ENCODE measurements around the gene FCHO2.

The FCHO2 gene

DNA sequence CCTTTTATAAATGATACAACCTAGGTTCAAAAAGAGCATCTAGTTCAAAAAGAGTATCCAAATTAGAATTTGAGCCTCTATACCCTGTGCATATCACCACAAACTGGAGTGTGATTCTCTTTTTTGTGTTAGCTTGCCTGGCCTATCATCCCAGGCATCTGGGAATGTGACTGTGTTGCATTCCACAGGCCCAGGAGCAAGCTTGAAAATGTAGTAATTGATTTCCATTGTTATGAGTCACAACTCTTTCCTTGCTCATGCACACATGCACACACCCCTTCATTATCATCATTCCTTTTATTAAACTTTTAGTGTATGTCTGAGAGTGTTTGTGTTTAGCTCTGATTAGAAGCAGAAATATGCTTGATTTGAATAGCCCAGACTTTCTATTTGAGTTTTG, 75.2 kb downstream of the FCHO2 start:
- Mint-ChIP-seq H3K27me3 (no peaks in the 10 kb centered on the region), H3K36me3 (no peaks in the 10 kb centered on the region), H3K27ac (no peak overlapping the region), H3K4me1 (no peaks in the 10 kb centered on the region), H3K9me3 (no peaks in the 10 kb centered on the region), H3K4me3 (no peak overlapping the region)
- CTCF ChIA-PET = interaction anchor here (0.7 kb wide), 1 partner anchor 10 kb away, joined by 3 read pairs; no protein-coding TSS in a partner anchor
- no peak for DNase-seq

DNA sequence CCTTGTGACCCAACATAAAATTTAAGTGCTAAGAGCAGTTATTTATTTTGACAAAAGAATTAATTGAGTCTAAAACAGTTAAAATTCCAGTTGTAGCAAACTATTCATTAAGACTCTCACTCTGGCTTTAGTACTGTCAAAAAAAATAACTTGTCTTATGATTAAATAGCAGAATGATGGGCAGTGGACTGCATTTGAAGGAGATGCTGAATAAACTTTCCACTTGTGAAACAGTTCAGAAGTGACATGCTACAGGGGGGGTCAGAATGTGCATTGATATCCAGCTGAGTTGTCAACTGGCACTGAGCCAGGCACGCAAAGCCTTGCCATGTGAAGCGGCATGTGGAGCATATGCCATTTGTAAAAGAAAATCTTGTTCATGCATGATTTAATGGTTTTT, 76.0 kb downstream of the FCHO2 start:
- H3K36me3 Mint-ChIP-seq = no peaks in the 10 kb centered on the region

GRCh38 chr5:73032635-73033034, 76.8 kb downstream of the FCHO2 start:
- Mint-ChIP-seq H3K9me3 (no peaks in the 10 kb centered on the region), H3K4me1 (no peaks in the 10 kb centered on the region), H3K4me3 (no peak overlapping the region), H3K36me3 (no peaks in the 10 kb centered on the region), H3K27me3 (no peaks in the 10 kb centered on the region), H3K27ac (no peak overlapping the region)
- DNase-seq = no peak
- CTCF ChIA-PET = no interaction called here

More for the DNA sequence above, 76.0 kb downstream of the FCHO2 start:
- Mint-ChIP-seq H3K4me1 (no peaks in the 10 kb centered on the region), H3K27me3 (no peaks in the 10 kb centered on the region), H3K9me3 (no peaks in the 10 kb centered on the region), H3K4me3 (no peak overlapping the region), H3K27ac (no peak overlapping the region)
- no peak for DNase-seq
- CTCF ChIA-PET = no interaction called here

- H3K4me3 Mint-ChIP-seq = no peak overlapping the region
- CTCF ChIA-PET = no interaction called here
- H3K4me1 Mint-ChIP-seq = no peaks in the 10 kb centered on the region
- DNase-seq = no peak
- H3K9me3 Mint-ChIP-seq = no peaks in the 10 kb centered on the region
- no peaks in the 10 kb centered on the region for H3K36me3 Mint-ChIP-seq
- H3K27me3 Mint-ChIP-seq = no peaks in the 10 kb centered on the region
- H3K27ac Mint-ChIP-seq = no peak overlapping the region
Observed at GRCh38 chr5:73037545-73037944, 81.7 kb downstream of the FCHO2 start.

DNA sequence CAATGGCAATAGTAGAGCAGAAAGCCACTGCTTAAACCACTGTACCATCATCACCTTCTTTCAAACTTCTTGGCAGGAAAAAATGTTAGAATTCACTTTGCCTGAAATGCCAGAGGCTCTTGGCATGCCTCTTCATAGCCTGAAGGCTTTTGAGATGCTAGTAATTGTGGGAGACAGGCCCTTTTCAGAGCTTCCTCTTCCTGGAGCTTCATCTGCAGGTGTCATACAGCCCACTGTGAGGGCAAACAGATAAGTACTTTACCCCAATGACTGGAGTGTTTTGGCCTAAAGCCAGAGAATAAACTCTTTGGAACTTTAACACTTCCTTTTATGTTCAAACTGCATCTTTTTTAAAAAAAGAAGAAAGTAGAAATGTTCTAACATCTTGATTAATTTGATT, 83.2 kb downstream of the FCHO2 start:
- CTCF ChIA-PET = no interaction called here
- no peaks in the 10 kb centered on the region for H3K4me1 Mint-ChIP-seq
- no peak for DNase-seq

DNA sequence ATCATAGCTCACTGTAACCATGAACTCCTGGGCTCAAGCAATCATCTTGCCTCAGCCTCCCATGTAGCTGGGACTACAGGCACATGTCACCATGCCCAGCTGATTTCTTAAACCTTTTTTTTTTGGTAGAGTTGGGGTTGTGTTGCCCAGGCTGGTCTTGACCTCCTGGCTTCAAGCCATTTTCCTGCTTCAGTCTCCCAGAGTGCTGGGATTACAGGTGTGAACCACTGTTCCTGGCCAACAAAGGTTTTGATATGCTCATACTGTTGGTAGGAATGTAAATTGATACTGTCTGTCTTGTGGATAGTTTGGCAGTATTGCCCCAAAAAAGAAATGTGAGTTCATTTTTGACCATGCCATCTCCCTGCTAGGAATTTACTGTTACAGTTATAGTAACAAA, 87.2 kb downstream of the FCHO2 start:
- H3K27me3 Mint-ChIP-seq = no peaks in the 10 kb centered on the region
- H3K4me3 Mint-ChIP-seq = no peak overlapping the region
- H3K4me1 Mint-ChIP-seq = no peaks in the 10 kb centered on the region
- no peak for DNase-seq
- no peaks in the 10 kb centered on the region for H3K36me3 Mint-ChIP-seq
- CTCF ChIA-PET = no interaction called here
- H3K27ac Mint-ChIP-seq = no peak overlapping the region
- H3K9me3 Mint-ChIP-seq = no peaks in the 10 kb centered on the region

More for the DNA sequence above, 83.2 kb downstream of the FCHO2 start:
- Mint-ChIP-seq H3K9me3 (no peaks in the 10 kb centered on the region), H3K27me3 (no peaks in the 10 kb centered on the region), H3K36me3 (no peaks in the 10 kb centered on the region), H3K4me3 (no peak overlapping the region), H3K27ac (no peak overlapping the region)

DNA sequence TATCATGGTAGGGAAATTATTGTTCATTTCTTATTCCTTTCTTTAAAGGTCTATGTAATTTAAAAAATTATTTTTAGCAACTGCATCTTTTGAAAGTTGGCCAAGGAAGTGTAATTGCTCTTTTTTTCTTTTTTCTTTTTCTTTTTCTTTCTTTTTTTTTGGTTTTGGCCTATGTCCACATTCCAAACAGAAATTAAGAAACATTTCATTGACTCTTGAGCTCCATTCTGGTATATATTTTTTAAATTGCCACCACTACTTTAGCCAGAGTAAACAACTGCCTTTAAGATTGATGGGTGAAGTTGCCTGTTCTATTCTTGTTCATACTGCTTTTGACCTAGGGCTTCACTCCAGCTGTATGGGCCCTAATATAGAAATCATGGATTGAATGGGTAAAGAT, 88.7 kb downstream of the FCHO2 start:
- Mint-ChIP-seq H3K4me1 (no peaks in the 10 kb centered on the region), H3K27ac (no peak overlapping the region), H3K4me3 (no peak overlapping the region), H3K9me3 (no peaks in the 10 kb centered on the region), H3K36me3 (no peaks in the 10 kb centered on the region), H3K27me3 (no peaks in the 10 kb centered on the region)
- DNase-seq = no peak
- CTCF ChIA-PET = no interaction called here

GRCh38 chr5:73045623-73046022, 89.8 kb downstream of the FCHO2 start:
- no peak overlapping the region for H3K4me3 Mint-ChIP-seq
- H3K27me3 Mint-ChIP-seq = no peaks in the 10 kb centered on the region

DNA sequence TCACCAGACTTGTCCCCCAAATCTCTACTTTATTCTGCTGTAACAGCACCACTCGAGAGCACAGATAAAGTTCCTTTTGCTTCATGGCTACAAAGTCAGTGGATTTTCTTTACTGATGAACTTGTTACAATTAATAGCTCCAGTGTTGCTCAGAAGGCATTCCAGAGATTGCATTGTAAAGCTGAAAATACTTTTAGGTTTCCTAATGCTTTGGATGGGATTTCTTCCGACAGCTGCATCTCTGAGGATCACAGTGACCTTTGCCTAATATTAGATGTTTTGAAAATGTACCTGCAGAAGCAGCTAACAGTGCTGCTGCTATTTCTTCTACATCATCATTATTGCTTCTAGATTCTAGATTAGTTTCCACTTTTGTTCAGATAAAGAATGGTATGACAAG, 105.8 kb downstream of the FCHO2 start:
- H3K36me3 Mint-ChIP-seq = no peaks in the 10 kb centered on the region
- CTCF ChIA-PET = no interaction called here
- H3K27me3 Mint-ChIP-seq = no peaks in the 10 kb centered on the region
- H3K9me3 Mint-ChIP-seq = no peaks in the 10 kb centered on the region
- no peak overlapping the region for H3K4me3 Mint-ChIP-seq
- no peak for DNase-seq
- no peak overlapping the region for H3K27ac Mint-ChIP-seq
- H3K4me1 Mint-ChIP-seq = no peaks in the 10 kb centered on the region

More at GRCh38 chr5:73045623-73046022, 89.8 kb downstream of the FCHO2 start:
- Mint-ChIP-seq H3K27ac (no peak overlapping the region), H3K9me3 (no peaks in the 10 kb centered on the region), H3K36me3 (no peaks in the 10 kb centered on the region), H3K4me1 (no peaks in the 10 kb centered on the region)
- DNase-seq = no peak
- CTCF ChIA-PET = no interaction called here

- CTCF ChIA-PET = no interaction called here
- H3K4me1 Mint-ChIP-seq = no peaks in the 10 kb centered on the region
Observed at GRCh38 chr5:73066466-73066865, 110.6 kb downstream of the FCHO2 start.

GRCh38 chr5:73067213-73067612, 111.4 kb downstream of the FCHO2 start:
- CTCF ChIA-PET = no interaction called here
- no peaks in the 10 kb centered on the region for H3K9me3 Mint-ChIP-seq
- no peak for DNase-seq

More at GRCh38 chr5:73066466-73066865, 110.6 kb downstream of the FCHO2 start:
- H3K36me3 Mint-ChIP-seq = no peaks in the 10 kb centered on the region
- no peak for DNase-seq
- no peaks in the 10 kb centered on the region for H3K9me3 Mint-ChIP-seq
- H3K27ac Mint-ChIP-seq = no peak overlapping the region
- H3K4me3 Mint-ChIP-seq = no peak overlapping the region
- H3K27me3 Mint-ChIP-seq = peaks cover 3% of the 10 kb centered on the region

GRCh38 chr5:73081093-73081492, 125.3 kb downstream of the FCHO2 start:
- H3K4me3 Mint-ChIP-seq = no peak overlapping the region
- peaks cover 8% of the 10 kb centered on the region for H3K27me3 Mint-ChIP-seq
- H3K27ac Mint-ChIP-seq = no peak overlapping the region
- no peaks in the 10 kb centered on the region for H3K9me3 Mint-ChIP-seq
- CTCF ChIA-PET = no interaction called here
- H3K4me1 Mint-ChIP-seq = no peaks in the 10 kb centered on the region
- H3K36me3 Mint-ChIP-seq = no peaks in the 10 kb centered on the region
- DNase-seq = no peak

More at GRCh38 chr5:73067213-73067612, 111.4 kb downstream of the FCHO2 start:
- Mint-ChIP-seq H3K4me3 (no peak overlapping the region), H3K27ac (no peak overlapping the region), H3K4me1 (no peaks in the 10 kb centered on the region), H3K27me3 (peaks cover 3% of the 10 kb centered on the region), H3K36me3 (no peaks in the 10 kb centered on the region)

DNA sequence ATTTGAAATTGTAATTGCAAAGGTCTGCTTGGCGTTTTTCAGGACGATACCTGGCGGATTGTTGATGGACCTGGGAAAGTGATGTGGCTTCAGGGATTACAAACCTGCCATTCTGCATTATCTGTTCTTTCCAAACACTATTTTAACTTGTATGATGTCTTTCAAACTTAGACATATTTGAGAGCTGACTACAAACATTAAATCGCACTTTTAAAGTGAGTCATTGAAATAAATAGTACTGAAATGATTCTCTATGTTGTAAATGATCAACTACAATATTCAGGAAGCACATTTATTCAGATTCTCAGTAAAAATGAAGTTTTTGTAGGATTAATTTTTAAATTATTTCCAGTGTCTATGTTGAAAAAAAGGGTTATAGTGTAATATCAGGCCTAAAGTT, 132.2 kb downstream of the FCHO2 start:
- H3K4me1 Mint-ChIP-seq = no peaks in the 10 kb centered on the region
- no peak for DNase-seq
- peaks cover 18% of the 10 kb centered on the region for H3K27me3 Mint-ChIP-seq
- H3K4me3 Mint-ChIP-seq = no peak overlapping the region
- H3K27ac Mint-ChIP-seq = no peak overlapping the region
- H3K9me3 Mint-ChIP-seq = no peaks in the 10 kb centered on the region
- no peaks in the 10 kb centered on the region for H3K36me3 Mint-ChIP-seq
- CTCF ChIA-PET = no interaction called here

DNA sequence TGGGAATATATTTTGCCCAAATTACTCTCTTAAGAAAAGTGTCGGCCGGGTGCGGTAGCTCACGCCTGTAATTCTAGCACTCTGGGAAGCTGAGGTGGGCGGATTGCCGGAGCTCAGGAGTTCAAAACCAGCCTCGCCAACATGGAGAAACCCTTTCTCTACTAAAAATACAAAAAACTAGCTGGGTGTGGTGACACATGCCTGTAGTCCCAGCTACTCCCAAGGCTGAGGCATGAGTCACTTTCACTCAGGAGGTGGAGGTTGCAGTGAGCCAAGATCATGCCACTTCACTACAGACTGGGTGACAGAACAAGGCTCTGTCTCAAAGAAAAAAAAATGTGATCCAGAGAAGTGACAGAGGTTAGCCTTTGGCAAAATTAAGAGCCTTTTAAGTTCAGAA, 138.1 kb downstream of the FCHO2 start:
- Mint-ChIP-seq H3K36me3 (no peaks in the 10 kb centered on the region), H3K4me1 (no peaks in the 10 kb centered on the region), H3K9me3 (no peaks in the 10 kb centered on the region), H3K27me3 (peaks cover 19% of the 10 kb centered on the region), H3K27ac (no peak overlapping the region), H3K4me3 (no peak overlapping the region)
- no peak for DNase-seq
- CTCF ChIA-PET = interaction anchor here (0.6 to 0.7 kb wide), 2 partner anchors 9 to 15 kb away, joined by 3 to 4 read pairs; no protein-coding TSS in a partner anchor

GRCh38 chr5:73094415-73094814, 138.6 kb downstream of the FCHO2 start:
- Mint-ChIP-seq H3K27ac (no peak overlapping the region), H3K27me3 (peaks cover 22% of the 10 kb centered on the region), H3K4me1 (no peaks in the 10 kb centered on the region), H3K4me3 (no peak overlapping the region), H3K36me3 (no peaks in the 10 kb centered on the region), H3K9me3 (no peaks in the 10 kb centered on the region)
- CTCF ChIA-PET = interaction anchor here (0.6 to 0.7 kb wide), 2 partner anchors 10 to 15 kb away, joined by 3 to 4 read pairs; no protein-coding TSS in a partner anchor
- no peak for DNase-seq
